Endothelial cell of umbilical vein (primary cell): ENCODE results near the gene LRRC56. TPM values are rescaled to one million over a fixed set of nuclear protein-coding genes. Genes with fewer than 3 reads are reported as not detected.
A peak's percentile ranks its signal among the peaks of the same experiment; 100 is the strongest.

ENCODE experiments used
- BruUV-seq: library from RNA; stranded (reverse); fragments of 400-500 nt; replicated peaks from 2 replicates; lab custom pipeline; 2021; lab: Mats Ljungman, UMichigan
- CTCF ChIA-PET: fragments of 300-600, 350-600 bp; sonication (Branson Sonifier 250); formaldehyde crosslinking; loops from one replicate; lab custom pipeline; 2021; ENCODE audit warnings: antibody characterized with exemption, inconsistent platforms; lab: Charles Lee
- POLR2A ChIA-PET: fragments of 300-600, 350-600 bp; sonication (Branson Sonifier 250); formaldehyde crosslinking; loops from one replicate; lab custom pipeline; 2021; ENCODE audit warnings: antibody characterized with exemption, inconsistent platforms; lab: Charles Lee
- DNase-seq: peaks from one replicate; pipeline ENCODE4 v3.0.0-alpha.2; 2011; ENCODE audit warnings: low read depth, low spot score
- FAIRE-seq: peaks from 2 replicates; lab custom pipeline; 2011; peaks lifted over from hg19 to GRCh38; lab: Jason Lieb, UNC
- H2AFZ ChIP-seq: 2 replicates; pipeline ENCODE4 v1.6.0; 2012; ENCODE audit warnings: low read depth, low read length, control low read depth, inconsistent platforms
- H3K27ac ChIP-seq: 2 replicates; pipeline ENCODE4 v1.5.1; 2011; ENCODE audit warnings: low read depth, mild to moderate bottlenecking, control low read depth, low read length, moderate library complexity; ENCODE audit not compliant: insufficient read depth
- H3K27me3 ChIP-seq, 2 experiments: 2 replicates each; pipeline versions ENCODE4 v1.6.0 to v1.6.1; 2011; ENCODE audit warnings: low read length in 2 of 2, mixed read lengths in 1 of 2; ENCODE audit not compliant: control insufficient read depth in 2 of 2, insufficient read depth in 2 of 2
- H3K36me3 ChIP-seq, 2 experiments: 2 replicates in 1 of 2; 3 replicates in 1 of 2; pipeline ENCODE4 v1.5.1; 2011; ENCODE audit warnings: low read length in 2 of 2, mild to moderate bottlenecking in 1 of 2, moderate library complexity in 1 of 2; ENCODE audit not compliant: control insufficient read depth in 2 of 2, insufficient read depth in 2 of 2; ENCODE audit errors: extremely low read depth in 1 of 2
- H3K4me1 ChIP-seq: 3 replicates; pipeline ENCODE4 v1.5.1; 2011; ENCODE audit warnings: mild to moderate bottlenecking, low read length; ENCODE audit not compliant: control insufficient read depth, insufficient read depth; ENCODE audit errors: extremely low read depth
- H3K4me2 ChIP-seq: 2 replicates; pipeline ENCODE4 v1.6.1; 2011; ENCODE audit warnings: low read length, control low read depth, mixed read lengths; ENCODE audit not compliant: insufficient read depth
- H3K4me3 ChIP-seq, 3 experiments: fragments of 200-600 bp in 1 of 3; sonication (generic), shearing (Covaris generic) in 1 of 3; replicated peaks in 1 of 3; 2 replicates each; pipeline ENCODE4 v1.5.1; 2011 to 2016; ENCODE audit warnings: control low read depth in 3 of 3, low read length in 3 of 3, mild to moderate bottlenecking in 2 of 3, inconsistent platforms in 1 of 3, low read depth in 1 of 3, moderate library complexity in 1 of 3; ENCODE audit not compliant: insufficient read depth in 1 of 3
- H3K79me2 ChIP-seq: 2 replicates; pipeline ENCODE4 v1.6.0; 2012; ENCODE audit warnings: low read length, inconsistent platforms; ENCODE audit not compliant: control insufficient read depth, insufficient read depth
- H3K9ac ChIP-seq: replicated peaks from 2 replicates; pipeline ENCODE3; 2011; ENCODE audit warnings: low read length, control low read depth; ENCODE audit not compliant: insufficient read depth; ENCODE audit errors: extremely low read depth
- H3K9me1 ChIP-seq: replicated peaks from 3 replicates; pipeline ENCODE4 v1.6.0; 2011; ENCODE audit warnings: mild to moderate bottlenecking, low read length; ENCODE audit not compliant: control insufficient read depth, insufficient read depth; ENCODE audit errors: extremely low read depth
- H3K9me3 ChIP-seq: replicated peaks from 2 replicates; pipeline ENCODE4 v1.5.1; 2012; ENCODE audit warnings: low read length, inconsistent platforms; ENCODE audit not compliant: control insufficient read depth, insufficient read depth
- H4K20me1 ChIP-seq: replicated peaks from 2 replicates; pipeline ENCODE3; 2011; ENCODE audit warnings: mild to moderate bottlenecking, low read length; ENCODE audit not compliant: control insufficient read depth, insufficient read depth; ENCODE audit errors: extremely low read depth
- CTCF ChIP-seq, 2 donors: IDR thresholded peaks; 1 replicate in 1 of 2; 2 replicates in 1 of 2; pipeline ENCODE4 v1.5.1; 2011; ENCODE audit warnings: low read length in 2 of 2, mild to moderate bottlenecking in 2 of 2, moderate library complexity in 2 of 2, control low read depth in 1 of 2, inconsistent platforms in 1 of 2, low read depth in 1 of 2; ENCODE audit not compliant: insufficient read depth in 1 of 2; ENCODE audit errors: extremely low read depth in 1 of 2
- EZH2 ChIP-seq: IDR thresholded peaks from 2 replicates; pipeline ENCODE4 v1.6.1; 2012; ENCODE audit warnings: borderline replicate concordance, low read depth, mild to moderate bottlenecking, moderate library complexity, low read length, inconsistent platforms; ENCODE audit not compliant: severe bottlenecking
- FOS ChIP-seq: IDR thresholded peaks from 2 replicates; pipeline ENCODE4 v1.6.1; 2011; ENCODE audit warnings: mild to moderate bottlenecking, low read length, moderate library complexity, borderline replicate concordance; ENCODE audit not compliant: insufficient read depth
- GATA2 ChIP-seq: IDR thresholded peaks from 2 replicates; pipeline ENCODE4 v1.7.0; 2011; ENCODE audit warnings: low read depth, mild to moderate bottlenecking, moderate library complexity, mixed read lengths, low read length; ENCODE audit not compliant: insufficient read length, insufficient read depth
- JUN ChIP-seq: IDR thresholded peaks from 2 replicates; pipeline ENCODE4 v1.6.1; 2011; ENCODE audit warnings: borderline replicate concordance, low read depth; ENCODE audit not compliant: insufficient read length, insufficient read depth
- MAX ChIP-seq: IDR thresholded peaks from 2 replicates; pipeline ENCODE4 v1.6.1; 2011; ENCODE audit not compliant: insufficient read depth, insufficient read length
- MYC ChIP-seq: IDR thresholded peaks from one replicate; pipeline ENCODE4 v1.6.1; 2011; ENCODE audit warnings: mild to moderate bottlenecking, low read depth, low read length
- POLR2A ChIP-seq: IDR thresholded peaks from 2 replicates; pipeline ENCODE4 v1.6.1; 2012; ENCODE audit warnings: low read depth, mild to moderate bottlenecking, control low read depth, low read length
- POLR2AphosphoS5 ChIP-seq: IDR thresholded peaks from 2 replicates; pipeline ENCODE4 v1.6.1; 2012; ENCODE audit warnings: low read depth, mild to moderate bottlenecking, control low read depth, low read length, moderate library complexity; ENCODE audit not compliant: insufficient read depth
- dilution Hi-C: fragments of 300-500 bp; cut with MboI; formaldehyde crosslinking; loops from one replicate; pipeline ENCODE4 v1.15.0; 2019; ENCODE audit warnings: low sequenced_read_pairs; ENCODE audit not compliant: extremely low pct_ligation_motif_present
- intact Hi-C: fragments of 100-400 bp; cut with micrococcal nuclease; formaldehyde crosslinking; loops from one replicate; pipeline ENCODE4 v1.10.0; 2022
- polyA plus RNA-seq, 4 experiments: library from polyadenylated mRNA; depleted of rRNA in 3 of 4; stranded (reverse) in 3 of 4; unstranded in 1 of 4; fragments of >200 nt; gene quantifications; 2 replicates each; pipeline versions ENCODE4 v1.2.1 to v1.2.3, GENCODE V29; 2011 to 2012; ENCODE audit warnings: missing spikeins in 1 of 4
- total RNA-seq: library from RNA; stranded (reverse); gene quantifications from 2 replicates; pipeline ENCODE4 v1.2.3, GENCODE V29; 2021

The LRRC56 gene
- total and polyA plus RNA-seq, 2 donors (not counting 3 experiments of a cell fraction or from before 2014, with no cell fraction given): 0.47 to 0.55 TPM

GRCh38 chr11:574632-575312 is 37.4 kb downstream of the LRRC56 start:
- TF ChIP-seq GATA2 (no peak), MAX (no peak), POLR2AphosphoS5 (no peak), CTCF (IDR thresholded peaks at IDR 0.05; ENCODE audit: extremely low read depth in 1 of 2, insufficient read depth in 1 of 2, low read depth in 1 of 2, low read length in 2 of 2) (no peak), POLR2A (no peak), JUN (no peak), FOS (no peak), MYC (no peak), EZH2 (no peak)
- Histone ChIP-seq H3K4me2 (peak overlapping the region; percentile 67), H3K9me1 (no peaks in the 10 kb centered on the region), H3K27me3 (peaks cover 8 to 10% of the 10 kb centered on the region in 2 experiments), H3K27ac (no peak overlapping the region), H3K4me1 (peaks cover 14% of the 10 kb centered on the region), H3K9me3 (no peaks in the 10 kb centered on the region), H3K4me3 (peak overlapping the region; percentile 29 to 51 (median 40)), H3K79me2 (peaks cover 32% of the 10 kb centered on the region), H4K20me1 (no peaks in the 10 kb centered on the region), H2AFZ (peak overlapping the region; percentile 98), H3K9ac (no peak overlapping the region), H3K36me3 (no peaks in the 10 kb centered on the region)
- intact Hi-C loops: loop anchor here (5.0 kb wide), 1 partner anchor 38 kb away; no protein-coding TSS in a partner anchor
- dilution Hi-C loops: no loop called here
- CTCF ChIA-PET: interaction anchor here (1.0 to 1.8 kb wide), 5 partner anchors 10 to 201 kb away, joined by 3 to 7 read pairs (median 4); no protein-coding TSS in a partner anchor
- peak; percentile 16 for DNase-seq
- no peak for FAIRE-seq
- no TSS peak for BruUV-seq
- POLR2A ChIA-PET: no interaction called here
